IgD-negative memory B cell (primary cell): ENCODE results near the gene NAGS. TPM values are rescaled to one million over a fixed set of nuclear protein-coding genes. Genes with fewer than 3 reads are reported as not detected.
A peak's percentile ranks its signal among the peaks of the same experiment; 100 is the strongest.
"Not testable (repeated sequence)": the region's sequence is repeated elsewhere in the genome, so short reads cannot be mapped to it uniquely, and the experiment has no call there.

Experiments
- H3K27ac Mint-ChIP-seq, 3 donors: one replicate each; pipeline ENCODE4 v1.8.0; 2020 to 2022; ENCODE audit warnings: mild to moderate bottlenecking in 3 of 3, mixed read lengths in 3 of 3, moderate library complexity in 1 of 3
- H3K27me3 Mint-ChIP-seq: one replicate; pipeline ENCODE4 v1.8.0; 2021; ENCODE audit warnings: mixed read lengths
- H3K36me3 Mint-ChIP-seq: one replicate; pipeline ENCODE4 v1.8.0; 2020; ENCODE audit warnings: mild to moderate bottlenecking, mixed read lengths
- H3K4me1 Mint-ChIP-seq, 3 donors: one replicate each; pipeline ENCODE4 v1.8.0; 2020 to 2022; ENCODE audit warnings: mixed read lengths in 3 of 3, mild to moderate bottlenecking in 1 of 3
- H3K4me3 Mint-ChIP-seq, 4 donors: one replicate each; pipeline ENCODE4 v1.8.0; 2020 to 2022; ENCODE audit warnings: mild to moderate bottlenecking in 4 of 4, mixed read lengths in 4 of 4, moderate library complexity in 3 of 4
- H3K9me3 Mint-ChIP-seq, 3 donors: one replicate each; pipeline ENCODE4 v1.8.0; 2020 to 2021; ENCODE audit warnings: mixed read lengths in 3 of 3, mild to moderate bottlenecking in 1 of 3
- polyA plus RNA-seq: library from polyadenylated mRNA; unstranded; fragments of 300-500 nt; fragmentation: Illumina TruSeq; gene quantifications from one replicate; pipeline ENCODE4 v1.2.3, GENCODE V29; 2021

NAGS gene
- polyA plus RNA-seq, 1 donor from 2014 or later, result 0.64 TPM

DNA sequence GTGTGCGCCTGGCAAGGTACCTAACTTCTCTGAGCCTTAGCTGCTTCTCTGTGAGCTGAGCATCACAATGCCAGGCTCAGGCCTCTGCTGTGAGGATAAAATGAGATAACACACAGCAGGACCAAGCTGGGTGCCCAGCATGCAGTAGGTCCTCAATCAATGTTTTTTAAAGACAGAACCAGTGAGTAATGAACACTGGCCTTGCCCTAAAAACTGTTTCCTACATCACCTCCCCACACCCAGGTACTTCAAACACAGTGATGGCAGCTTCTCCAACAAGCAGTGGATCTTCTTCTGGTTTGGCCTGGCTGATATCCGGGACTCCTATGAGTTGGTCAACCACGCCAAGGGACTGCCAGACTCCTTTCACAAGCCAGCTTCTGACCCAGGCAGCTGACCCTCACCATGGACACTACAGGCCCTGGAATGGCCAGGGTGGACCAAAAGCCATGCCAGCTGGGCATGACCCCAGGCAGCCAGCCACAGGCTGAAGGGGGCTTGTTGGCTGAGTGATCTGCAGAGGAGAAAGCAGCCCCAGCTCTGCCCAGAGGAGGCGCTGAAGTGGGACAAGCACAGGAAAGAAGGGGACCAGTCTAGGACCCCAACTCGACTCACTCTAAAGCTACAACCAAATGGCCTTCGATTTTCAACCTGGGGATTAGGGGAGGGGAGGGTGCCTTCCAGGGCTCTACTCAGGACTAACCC, 3.9 kb downstream of the NAGS start:
- H3K36me3 Mint-ChIP-seq, result peaks cover 7% of the 10 kb centered on the region
- H3K9me3 Mint-ChIP-seq, result peaks cover 0 to 4% (median 0%) of the 10 kb centered on the region in 3 donors
- H3K4me3 Mint-ChIP-seq, result peak overlapping the region; percentile 87 to 98 (median 92)
- H3K27ac Mint-ChIP-seq, result peak overlapping the region in 2 of 3 donors; percentile 39 to 78
- H3K4me1 Mint-ChIP-seq, result peaks cover 4 to 13% (median 10%) of the 10 kb centered on the region in 3 donors
- peaks cover 16% of the 10 kb centered on the region for H3K27me3 Mint-ChIP-seq

DNA sequence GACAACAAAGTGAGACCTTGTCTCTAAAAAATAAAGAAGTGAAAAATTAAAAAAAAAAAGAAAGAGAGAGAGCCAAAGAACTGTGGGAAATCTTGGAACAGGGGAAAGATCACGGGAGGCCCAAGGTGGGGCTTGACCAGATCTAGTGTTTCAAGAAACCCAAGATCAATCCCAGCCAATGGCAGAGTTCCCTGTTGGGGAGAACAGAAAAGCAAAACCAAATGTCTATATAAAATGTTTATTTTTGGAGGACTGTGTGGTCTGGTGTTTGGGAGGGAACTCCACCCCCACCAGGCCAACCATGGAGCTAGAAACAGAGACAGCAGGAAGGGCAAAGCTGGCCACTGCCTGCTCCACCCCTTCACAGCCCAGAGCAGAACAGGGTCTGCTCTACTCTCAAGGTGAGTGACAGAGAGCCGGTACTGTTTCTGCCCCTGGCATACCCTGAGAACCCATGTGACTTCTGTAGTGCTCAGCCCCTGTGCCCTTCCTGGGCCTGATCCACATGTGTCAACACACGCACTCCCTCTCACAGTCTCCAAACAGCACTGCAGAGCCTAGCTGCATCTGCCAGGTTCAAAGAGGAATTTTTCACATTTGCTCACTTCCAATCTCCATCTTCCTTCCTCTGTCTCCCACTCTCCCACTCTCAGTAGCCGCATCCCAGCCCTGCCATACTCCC, 6.7 kb downstream of the NAGS start:
- Mint-ChIP-seq H3K36me3 (peaks cover 10% of the 10 kb centered on the region), H3K9me3 (peaks cover 0 to 2% (median 0%) of the 10 kb centered on the region in 3 donors), H3K4me3 (peak overlapping the region in 1 of 4 donors; percentile 74), H3K27me3 (peaks cover 6% of the 10 kb centered on the region), H3K4me1 (peaks cover 11 to 21% (median 14%) of the 10 kb centered on the region in 3 donors), H3K27ac (no peak overlapping the region)

DNA sequence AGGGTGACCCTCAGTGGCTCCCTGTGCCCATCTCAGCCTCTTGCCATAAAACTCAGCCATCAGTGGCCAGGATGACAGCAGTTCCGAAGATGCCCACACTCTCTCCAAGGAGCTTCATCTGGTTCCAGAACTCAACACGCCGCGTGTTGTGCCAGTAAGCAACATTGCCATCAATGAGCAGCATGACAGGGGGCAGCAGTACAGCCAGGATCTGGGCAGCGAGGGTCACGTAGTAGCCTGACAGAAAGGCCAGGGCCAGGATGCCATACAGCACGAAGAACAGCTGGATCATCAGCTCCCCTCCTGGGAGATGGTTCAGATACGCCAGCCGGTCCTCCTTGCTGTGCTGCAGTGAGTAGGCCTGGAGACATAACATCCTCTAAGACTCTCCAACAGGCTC, 7.5 kb downstream of the NAGS start:
- H3K4me3 Mint-ChIP-seq, result peak overlapping the region in 2 of 4 donors; percentile 50 to 51
- peaks cover 10% of the 10 kb centered on the region for H3K36me3 Mint-ChIP-seq
- peaks cover 3% of the 10 kb centered on the region for H3K27me3 Mint-ChIP-seq
- peaks cover 11 to 18% (median 12%) of the 10 kb centered on the region in 3 donors for H3K4me1 Mint-ChIP-seq
- H3K9me3 Mint-ChIP-seq, result peaks cover 0 to 2% (median 0%) of the 10 kb centered on the region in 3 donors
- H3K27ac Mint-ChIP-seq, result no peak overlapping the region

DNA sequence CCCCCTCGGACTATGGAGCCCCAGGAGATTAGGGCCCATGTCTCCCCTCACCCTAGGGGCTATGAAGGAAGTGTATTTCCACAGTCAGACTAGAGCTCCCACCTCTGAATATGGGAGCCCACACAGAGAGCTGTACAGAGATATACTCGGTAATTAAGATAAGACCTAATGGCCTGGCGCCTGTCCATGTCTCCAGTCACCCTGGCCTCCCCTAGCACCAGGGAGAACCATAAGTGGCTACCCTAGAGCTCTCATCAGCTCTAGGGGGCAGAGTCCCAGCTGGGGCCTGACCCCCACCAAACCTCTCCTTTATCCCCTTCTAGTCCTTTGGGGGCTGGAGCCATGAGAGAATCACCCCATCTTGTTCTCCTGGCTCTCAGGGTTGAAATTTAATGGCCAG, 8.0 kb downstream of the NAGS start:
- peaks cover 10 to 18% (median 11%) of the 10 kb centered on the region in 3 donors for H3K4me1 Mint-ChIP-seq
- H3K27me3 Mint-ChIP-seq, result peaks cover 3% of the 10 kb centered on the region
- H3K36me3 Mint-ChIP-seq, result peaks cover 10% of the 10 kb centered on the region
- H3K27ac Mint-ChIP-seq, result no peak overlapping the region
- H3K4me3 Mint-ChIP-seq, result peak overlapping the region in 2 of 4 donors; percentile 5 to 98
- peaks cover 0 to 2% (median 0%) of the 10 kb centered on the region in 3 donors for H3K9me3 Mint-ChIP-seq

DNA sequence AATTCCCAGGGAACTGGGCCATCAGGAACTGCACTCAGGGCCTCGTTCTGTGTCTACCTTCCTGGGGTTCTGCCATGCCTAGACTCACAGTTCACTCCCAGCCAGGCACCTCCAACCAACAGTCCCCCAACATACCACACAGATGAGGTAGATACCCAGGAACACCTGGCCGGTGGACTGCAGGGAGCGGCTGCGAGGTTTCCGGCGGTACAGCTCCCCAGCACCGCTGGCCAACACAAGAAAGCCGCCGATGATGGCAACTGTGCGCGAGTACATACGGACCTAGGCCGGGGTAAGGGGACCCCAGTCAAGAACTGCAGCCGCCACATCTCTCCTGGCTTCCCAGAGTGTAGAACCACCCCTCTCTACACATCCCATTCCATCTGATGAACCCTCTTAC, 8.5 kb downstream of the NAGS start:
- Mint-ChIP-seq H3K4me1 (peaks cover 7 to 16% (median 11%) of the 10 kb centered on the region in 3 donors), H3K4me3 (peak overlapping the region in 3 of 4 donors; percentile 39 to 98 (median 45)), H3K27me3 (peaks cover 1% of the 10 kb centered on the region), H3K9me3 (peaks cover 0 to 2% (median 0%) of the 10 kb centered on the region in 3 donors), H3K36me3 (peaks cover 10% of the 10 kb centered on the region), H3K27ac (no peak overlapping the region)

DNA sequence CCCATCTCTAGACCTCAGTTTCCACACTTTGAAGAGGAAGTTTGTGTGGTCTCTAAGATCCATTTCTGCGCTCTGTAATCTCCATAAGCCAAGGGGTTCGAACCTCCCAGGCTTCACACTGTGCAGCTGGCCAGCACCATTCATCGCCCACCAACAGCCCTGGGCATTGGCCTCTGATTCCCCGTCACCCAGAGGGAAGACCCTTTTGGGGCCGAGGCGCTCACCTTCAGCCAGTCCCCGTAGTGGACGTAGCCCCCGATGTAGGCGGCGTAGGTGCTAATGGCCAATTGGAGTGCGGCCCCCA, 9.7 kb downstream of the NAGS start:
- Mint-ChIP-seq H3K4me1 (peaks cover 6 to 11% (median 11%) of the 10 kb centered on the region in 3 donors), H3K4me3 (peak overlapping the region; percentile 97 to 100 (median 98)), H3K27ac (peak overlapping the region in 2 of 3 donors; percentile 19 to 86), H3K27me3 (no peaks in the 10 kb centered on the region), H3K9me3 (peaks cover 0 to 2% (median 0%) of the 10 kb centered on the region in 3 donors), H3K36me3 (peaks cover 10% of the 10 kb centered on the region)

DNA sequence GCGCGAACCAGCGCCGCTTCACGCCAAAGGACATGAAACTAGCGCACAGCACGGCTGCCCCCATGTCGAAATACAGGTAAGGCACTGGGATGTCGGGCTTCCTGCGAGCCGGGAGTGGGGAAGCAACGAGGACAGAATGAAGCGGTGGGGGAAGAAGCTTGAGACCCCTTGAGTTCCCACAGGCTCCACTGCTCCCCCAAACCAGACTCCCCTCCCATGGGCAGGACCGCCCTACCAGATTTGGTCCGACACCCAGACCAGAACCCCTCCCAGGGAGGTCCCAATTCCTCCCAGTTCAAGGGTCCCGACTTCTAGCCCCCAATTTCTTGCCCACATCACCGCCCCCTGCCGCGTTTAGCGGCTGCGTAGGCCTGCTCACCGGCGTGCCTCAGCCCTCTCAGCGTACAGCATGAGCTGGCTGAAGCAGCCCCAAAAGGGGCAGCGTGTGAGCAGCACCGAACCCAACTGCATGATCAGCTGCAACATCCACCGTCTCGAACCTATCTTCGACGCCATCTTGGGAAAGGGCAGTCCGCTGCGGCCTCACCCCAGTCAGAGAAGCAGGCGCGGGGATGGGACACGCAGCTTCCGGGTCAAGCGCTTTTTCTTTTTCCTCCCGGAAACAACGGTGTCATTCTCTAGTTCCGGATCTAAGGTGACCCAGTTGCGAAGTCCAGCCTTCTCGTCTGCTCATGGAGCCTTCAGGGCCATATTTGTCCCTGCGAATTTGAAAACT, 10.2 kb downstream of the NAGS start, which contains the start of gene TMEM101:
Gene TMEM101, minus strand, starts transcription at position 527 of the 736 bp plus-strand sequence. Its CDS starts 11 bp downstream, at position 516.
- H3K9me3 Mint-ChIP-seq, result peaks cover 0 to 2% (median 0%) of the 10 kb centered on the region in 3 donors
- H3K36me3 Mint-ChIP-seq, result peaks cover 10% of the 10 kb centered on the region
- peak within 1 kb of the TSS; percentile 67 to 86 (median 68) for H3K27ac Mint-ChIP-seq
- peaks cover 6 to 11% (median 11%) of the 10 kb centered on the region in 3 donors for H3K4me1 Mint-ChIP-seq
- no peaks in the 10 kb centered on the region for H3K27me3 Mint-ChIP-seq
- peak within 1 kb of the TSS; percentile 97 to 100 (median 98) for H3K4me3 Mint-ChIP-seq

DNA sequence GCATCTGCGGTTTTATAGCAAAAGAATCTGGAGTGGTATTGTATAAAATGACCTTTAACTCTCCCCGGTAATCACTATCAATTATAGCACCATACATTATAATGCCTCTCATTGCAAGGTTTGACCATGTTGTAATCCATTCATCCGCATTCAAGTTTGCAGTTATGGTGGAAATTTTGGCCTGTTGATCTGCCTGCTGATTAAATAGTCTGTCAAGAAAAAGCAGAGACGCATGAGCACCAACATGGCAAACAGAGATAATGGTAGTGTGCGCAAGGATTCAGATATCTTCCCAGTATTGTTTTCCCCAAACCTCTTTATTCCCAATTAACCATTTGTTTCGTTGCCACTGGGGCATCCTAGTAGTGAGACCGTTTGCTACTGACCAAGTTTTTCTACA, 16.8 kb downstream of the NAGS start:
- not testable (repeated sequence) for H3K27ac Mint-ChIP-seq, H3K4me1 Mint-ChIP-seq, H3K9me3 Mint-ChIP-seq

DNA sequence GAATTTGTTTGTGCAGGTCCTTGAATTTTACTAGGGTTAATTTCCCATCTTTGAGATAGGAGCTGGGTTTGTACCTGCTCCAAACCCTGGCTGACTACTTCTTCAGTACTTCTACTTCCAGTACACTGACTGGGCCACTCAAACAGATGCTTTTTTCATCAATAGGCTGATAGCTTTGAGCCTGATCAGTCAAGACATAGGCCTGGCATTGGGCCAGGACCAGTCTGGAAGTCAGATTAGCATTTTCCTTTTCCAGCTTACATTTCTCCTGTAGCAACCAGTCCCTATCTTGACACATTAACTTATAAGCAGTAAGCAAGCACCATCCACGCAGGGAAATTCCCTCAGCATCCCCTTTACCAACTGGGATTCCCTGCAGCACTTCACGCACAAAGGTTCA, 17.8 kb downstream of the NAGS start:
- Mint-ChIP-seq H3K27me3 (no peaks in the 10 kb centered on the region), H3K4me3 (no peak overlapping the region), H3K4me1 (no peaks in the 10 kb centered on the region), H3K9me3 (no peaks in the 10 kb centered on the region), H3K27ac (no peak overlapping the region), H3K36me3 (peaks cover 2% of the 10 kb centered on the region)

More for the DNA sequence above, 16.8 kb downstream of the NAGS start:
- H3K4me3 Mint-ChIP-seq, H3K27me3 Mint-ChIP-seq, H3K36me3 Mint-ChIP-seq: not testable (repeated sequence)

DNA sequence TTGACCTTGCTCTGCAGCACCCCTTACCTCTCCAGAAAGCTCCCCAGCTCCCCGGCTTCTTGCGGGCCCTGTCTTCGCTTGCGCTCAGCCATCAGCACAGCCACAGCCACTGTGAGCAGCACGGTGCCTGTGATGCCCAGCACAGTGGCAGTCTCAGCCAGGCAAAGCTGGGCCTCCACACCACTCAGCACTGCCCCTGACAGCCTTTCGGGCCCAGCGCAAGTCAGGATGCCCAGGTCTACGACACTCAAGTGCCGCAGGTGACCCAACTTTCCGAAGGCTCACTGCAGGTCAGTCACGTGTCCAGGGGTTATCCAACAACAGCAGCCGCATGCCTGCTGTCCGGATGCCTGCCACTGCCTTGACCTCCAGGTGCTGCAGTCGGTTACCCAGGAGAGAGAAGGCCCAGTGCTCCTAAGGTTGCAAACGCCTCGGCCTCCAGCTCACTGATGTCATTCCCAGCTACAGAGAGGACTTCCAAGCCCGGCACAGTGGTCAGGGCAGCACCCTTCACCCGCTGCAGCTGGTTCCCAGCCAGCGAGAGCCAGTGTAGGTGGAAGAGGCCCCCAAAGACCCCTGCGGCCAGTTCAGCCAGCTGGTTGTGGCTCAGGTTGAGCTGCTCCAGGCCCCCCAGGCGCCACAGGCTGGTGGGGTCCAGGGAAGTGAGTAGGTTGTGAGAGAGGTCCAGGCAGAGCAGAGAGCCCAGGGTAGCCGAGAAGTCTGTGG, 19.3 kb downstream of the NAGS start:
- Mint-ChIP-seq H3K27me3 (no peaks in the 10 kb centered on the region), H3K4me1 (no peaks in the 10 kb centered on the region), H3K4me3 (no peak overlapping the region), H3K36me3 (peaks cover 2% of the 10 kb centered on the region), H3K9me3 (no peaks in the 10 kb centered on the region), H3K27ac (peak overlapping the region in 1 of 3 donors; percentile 80)

DNA sequence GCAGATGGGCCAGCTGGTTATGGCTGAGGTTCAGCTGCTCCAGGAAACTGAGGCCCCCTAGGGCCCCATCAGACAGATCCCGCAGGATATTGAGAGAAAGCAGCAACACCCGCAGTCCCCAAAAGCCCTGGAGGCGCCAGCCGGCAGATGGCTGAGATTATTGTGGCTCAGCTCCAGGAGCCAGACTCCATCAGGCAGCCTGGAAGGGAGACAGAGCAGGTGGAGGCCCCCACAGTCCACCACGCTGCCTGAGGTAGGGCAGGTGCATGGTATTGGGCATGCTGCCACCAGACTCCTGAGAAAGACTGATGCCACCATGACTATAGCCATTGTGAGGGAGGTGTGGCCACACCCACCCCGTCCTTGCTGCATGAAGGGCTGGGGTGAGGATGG, 19.8 kb downstream of the NAGS start:
- Mint-ChIP-seq H3K4me1 (peaks cover 0 to 2% (median 0%) of the 10 kb centered on the region in 3 donors), H3K4me3 (no peak overlapping the region), H3K27me3 (no peaks in the 10 kb centered on the region), H3K36me3 (peaks cover 2% of the 10 kb centered on the region), H3K27ac (peak overlapping the region in 1 of 3 donors; percentile 80), H3K9me3 (no peaks in the 10 kb centered on the region)

DNA sequence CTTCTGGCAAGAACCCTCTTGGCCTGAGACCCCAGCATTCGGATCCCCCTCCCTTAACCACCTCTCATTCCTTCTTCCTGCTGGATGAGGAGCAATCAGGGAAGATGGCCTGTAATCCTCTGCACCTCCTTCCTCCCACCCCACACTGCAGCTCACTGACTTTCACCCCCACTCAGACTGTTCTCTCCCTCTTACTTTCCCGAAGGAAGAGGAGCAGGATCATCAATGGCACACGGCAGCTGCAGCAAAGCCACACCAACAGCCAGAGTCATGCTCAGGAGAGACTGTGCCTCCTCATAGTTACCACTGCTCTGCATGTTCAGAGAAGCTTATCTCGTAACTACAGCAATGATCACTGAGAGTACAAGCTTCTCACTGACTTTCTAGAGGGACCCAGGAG, 20.4 kb downstream of the NAGS start:
- Mint-ChIP-seq H3K9me3 (no peaks in the 10 kb centered on the region), H3K4me3 (no peak overlapping the region), H3K27ac (no peak overlapping the region), H3K27me3 (no peaks in the 10 kb centered on the region), H3K36me3 (peaks cover 2% of the 10 kb centered on the region), H3K4me1 (peaks cover 0 to 2% (median 0%) of the 10 kb centered on the region in 3 donors)

DNA sequence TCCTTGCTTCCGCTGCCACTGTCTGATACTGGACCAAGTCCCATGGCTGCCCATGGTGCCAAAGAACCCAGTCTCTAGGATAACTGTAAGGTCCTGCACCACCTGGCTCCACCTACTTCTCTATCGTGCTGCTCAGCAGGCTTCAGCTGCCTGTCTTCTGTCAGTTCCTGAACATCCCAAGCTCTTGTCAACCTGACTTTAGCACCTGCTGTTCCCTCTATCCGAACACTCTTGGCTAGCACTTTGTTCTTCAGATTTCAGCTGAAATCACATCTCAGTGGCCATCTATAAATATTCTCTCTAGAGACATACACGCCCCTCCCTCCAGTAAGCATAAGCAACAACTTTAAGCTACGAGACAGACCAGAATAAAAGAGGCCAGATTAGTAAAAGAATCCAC, 25.3 kb downstream of the NAGS start:
- Mint-ChIP-seq H3K4me3 (no peak overlapping the region), H3K4me1 (peaks cover 0 to 10% (median 2%) of the 10 kb centered on the region in 3 donors), H3K27ac (no peak overlapping the region), H3K36me3 (peaks cover 6% of the 10 kb centered on the region), H3K27me3 (no peaks in the 10 kb centered on the region), H3K9me3 (no peaks in the 10 kb centered on the region)

DNA sequence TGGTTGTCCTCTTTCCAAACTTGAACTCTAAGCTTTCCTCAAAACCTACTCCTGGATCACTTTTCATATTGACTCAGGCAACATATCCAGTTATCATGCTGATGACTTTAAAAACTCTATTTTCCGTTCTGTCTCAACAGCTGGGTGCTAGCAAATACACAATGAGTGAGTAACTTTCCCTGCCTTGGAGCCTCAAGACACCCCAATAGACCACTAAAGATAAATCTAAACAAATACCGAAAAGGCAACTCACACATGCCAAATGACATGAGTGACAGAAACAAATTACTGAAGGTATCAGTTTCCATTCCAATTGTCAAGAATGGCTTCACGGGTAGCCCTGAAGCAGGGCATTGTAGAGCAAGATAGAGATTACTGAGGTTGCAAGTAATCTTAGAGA, 26.1 kb downstream of the NAGS start:
- peaks cover 4% of the 10 kb centered on the region for H3K36me3 Mint-ChIP-seq
- H3K4me1 Mint-ChIP-seq, result peaks cover 0 to 10% (median 2%) of the 10 kb centered on the region in 3 donors
- no peaks in the 10 kb centered on the region for H3K9me3 Mint-ChIP-seq
- H3K4me3 Mint-ChIP-seq, result no peak overlapping the region
- H3K27ac Mint-ChIP-seq, result peak overlapping the region in 1 of 3 donors; percentile 32
- H3K27me3 Mint-ChIP-seq, result no peaks in the 10 kb centered on the region
